Neural cell (in vitro differentiated cells): Measurements from ENCODE around the gene WNK2. TPM values are rescaled to one million over a fixed set of nuclear protein-coding genes. Genes with fewer than 3 reads are reported as not detected.

Experiments
- H2AFZ ChIP-seq: fragments of 200-600, 300-800 bp; sonication (generic), shearing (Covaris generic); 2 replicates; pipeline ENCODE4 v1.6.0; 2014; ENCODE audit warnings: low read depth, mild to moderate bottlenecking, antibody characterized with exemption, low read length, moderate library complexity
- H3F3A ChIP-seq: fragments of 200-600 bp; shearing (Covaris generic); 2 replicates; pipeline ENCODE4 v1.6.1; 2016; ENCODE audit warnings: mild to moderate bottlenecking, moderate library complexity, mixed read lengths, antibody characterized with exemption, low read length; ENCODE audit not compliant: insufficient read depth, poor library complexity, severe bottlenecking
- H3K27ac ChIP-seq: fragments of 200-600, 300-800 bp; sonication (generic), shearing (Covaris generic); 2 replicates; pipeline ENCODE4 v1.5.1; 2014; ENCODE audit warnings: mild to moderate bottlenecking, low read length, moderate library complexity
- H3K27me3 ChIP-seq: fragments of 300-800, 200-600 bp; sonication (generic), shearing (Covaris generic); 2 replicates; pipeline ENCODE4 v1.6.0; 2014; ENCODE audit warnings: mild to moderate bottlenecking, low read depth, low read length, moderate library complexity; ENCODE audit not compliant: insufficient read depth
- H3K36me3 ChIP-seq: fragments of 300-800, 200-600 bp; sonication (generic), shearing (Covaris generic); 2 replicates; pipeline ENCODE4 v1.5.1; 2014; ENCODE audit warnings: mild to moderate bottlenecking, antibody characterized with exemption, low read length, moderate library complexity; ENCODE audit not compliant: insufficient read depth
- H3K4me2 ChIP-seq: fragments of 300-800, 200-600 bp; sonication (generic), shearing (Covaris generic); 2 replicates; pipeline ENCODE4 v1.6.0; 2014; ENCODE audit warnings: mild to moderate bottlenecking, low read length
- H3K4me3 ChIP-seq: fragments of 300-800, 200-600 bp; sonication (generic), shearing (Covaris generic); 2 replicates; pipeline ENCODE4 v1.5.1; 2014; ENCODE audit warnings: mild to moderate bottlenecking, low read length, moderate library complexity
- H3K79me2 ChIP-seq: fragments of 200-600 bp; shearing (Covaris generic); replicated peaks from 2 replicates; pipeline ENCODE4 v1.6.0; 2014; ENCODE audit warnings: mild to moderate bottlenecking, low read length, moderate library complexity; ENCODE audit not compliant: insufficient read depth
- H3K9ac ChIP-seq: fragments of 300-800, 200-600 bp; sonication (generic), shearing (Covaris generic); 2 replicates; pipeline ENCODE4 v1.6.1; 2016; ENCODE audit warnings: mild to moderate bottlenecking, low read length, mixed read lengths
- H3K9me2 ChIP-seq: fragments of 200-600 bp; shearing (Covaris generic); 2 replicates; pipeline ENCODE4 v1.6.1; 2016; ENCODE audit warnings: mild to moderate bottlenecking, low read length, mixed read lengths; ENCODE audit not compliant: insufficient read depth
- H3K9me3 ChIP-seq: fragments of 200-600, 300-800 bp; sonication (generic), shearing (Covaris generic); 2 replicates; pipeline ENCODE4 v1.6.1; 2016; ENCODE audit warnings: mild to moderate bottlenecking, mixed run types, low read length, moderate library complexity, mixed read lengths
- H4K20me1 ChIP-seq: fragments of 200-600 bp; shearing (Covaris generic); 2 replicates; pipeline ENCODE4 v1.6.1; 2016; ENCODE audit warnings: mild to moderate bottlenecking, mixed run types; ENCODE audit not compliant: insufficient read depth
- CTCF ChIP-seq: fragments of 450-650 bp; IDR thresholded peaks from 2 replicates; pipeline ENCODE4 v1.5.1; 2014; ENCODE audit warnings: antibody characterized with exemption, mild to moderate bottlenecking, moderate library complexity; ENCODE audit not compliant: poor library complexity, severe bottlenecking
- EP300 ChIP-seq: fragments of 450-650 bp; conservative IDR thresholded peaks from 2 replicates; pipeline ENCODE4 v1.6.1; 2014; ENCODE audit warnings: antibody characterized with exemption, mild to moderate bottlenecking, moderate library complexity; ENCODE audit not compliant: poor library complexity, severe bottlenecking
- EZH2 ChIP-seq: fragments of 200-600, 300-800 bp; shearing (Covaris generic), sonication (generic); IDR thresholded peaks from 2 replicates; pipeline ENCODE4 v1.6.1; 2014; ENCODE audit warnings: antibody characterized with exemption, low read length, borderline replicate concordance, mild to moderate bottlenecking; ENCODE audit not compliant: insufficient read depth, poor library complexity, severe bottlenecking
- MXI1 ChIP-seq: fragments of 450-650 bp; conservative IDR thresholded peaks from 2 replicates; pipeline ENCODE4 v1.6.1; 2014; ENCODE audit warnings: antibody characterized with exemption, mild to moderate bottlenecking; ENCODE audit not compliant: poor library complexity, severe bottlenecking
- POLR2AphosphoS5 ChIP-seq: IDR thresholded peaks from 2 replicates; pipeline ENCODE4 v1.6.1; 2012
- RAD21 ChIP-seq: fragments of 450-650 bp; conservative IDR thresholded peaks from 2 replicates; pipeline ENCODE4 v1.6.1; 2014; ENCODE audit warnings: antibody characterized with exemption, mild to moderate bottlenecking, moderate library complexity
- REST ChIP-seq: IDR thresholded peaks from 2 replicates; pipeline ENCODE4 v1.6.1; 2012; ENCODE audit warnings: borderline replicate concordance
- SMC3 ChIP-seq: fragments of 450-650 bp; conservative IDR thresholded peaks from 2 replicates; pipeline ENCODE4 v1.6.1; 2014; ENCODE audit warnings: antibody characterized with exemption, mild to moderate bottlenecking, moderate library complexity; ENCODE audit not compliant: poor library complexity
- TAF1 ChIP-seq: IDR thresholded peaks from 2 replicates; pipeline ENCODE4 v1.6.1; 2012; ENCODE audit warnings: low read depth
- polyA plus RNA-seq: library from polyadenylated mRNA; depleted of rRNA; stranded (reverse); fragments of >200 nt; gene quantifications from 2 replicates; pipeline ENCODE4 v1.2.3, GENCODE V29; 2014

Gene WNK2
- polyA plus RNA-seq, 1 donor from 2014 or later, result 37.1 TPM

- no peak overlapping the region for H2AFZ ChIP-seq
- H3K27me3 ChIP-seq, result no peaks in the 10 kb centered on the region
- H3K9ac ChIP-seq, result no peak overlapping the region
- TF ChIP-seq MXI1, result no peak
- TF ChIP-seq EP300, result no peak
- TF ChIP-seq CTCF, result no peak
- TF ChIP-seq SMC3, result no peak
- no peak for TF ChIP-seq POLR2AphosphoS5
- no peak for TF ChIP-seq EZH2
- no peaks in the 10 kb centered on the region for H4K20me1 ChIP-seq
- H3K36me3 ChIP-seq, result peaks cover 11% of the 10 kb centered on the region
- no peak overlapping the region for H3K27ac ChIP-seq
- no peaks in the 10 kb centered on the region for H3F3A ChIP-seq
- H3K4me2 ChIP-seq, result no peak overlapping the region
- no peaks in the 10 kb centered on the region for H3K79me2 ChIP-seq
- no peak overlapping the region for H3K4me3 ChIP-seq
- H3K9me3 ChIP-seq, result no peaks in the 10 kb centered on the region
- H3K9me2 ChIP-seq, result no peaks in the 10 kb centered on the region
These were observed 80.6 kb downstream of the WNK2 start for GRCh38 chr9:93264338-93265125.

GRCh38 chr9:93265301-93265971 is 81.5 kb downstream of the WNK2 start:
- H3K9me2 ChIP-seq, result no peaks in the 10 kb centered on the region
- H3K27ac ChIP-seq, result no peak overlapping the region
- no peaks in the 10 kb centered on the region for H4K20me1 ChIP-seq
- no peak for TF ChIP-seq EP300
- no peak for TF ChIP-seq EZH2
- no peak for TF ChIP-seq REST
- TF ChIP-seq SMC3, result no peak
- TF ChIP-seq POLR2AphosphoS5, result no peak
- no peak for TF ChIP-seq RAD21
- no peak for TF ChIP-seq MXI1
- no peak for TF ChIP-seq CTCF
- TF ChIP-seq TAF1, result no peak
- H3K27me3 ChIP-seq, result no peaks in the 10 kb centered on the region
- H3K4me2 ChIP-seq, result no peak overlapping the region
- H3K9ac ChIP-seq, result no peak overlapping the region
- H3K4me3 ChIP-seq, result no peak overlapping the region
- no peak overlapping the region for H2AFZ ChIP-seq
- H3F3A ChIP-seq, result no peaks in the 10 kb centered on the region
- peaks cover 20% of the 10 kb centered on the region for H3K36me3 ChIP-seq
- H3K79me2 ChIP-seq, result no peaks in the 10 kb centered on the region
- no peaks in the 10 kb centered on the region for H3K9me3 ChIP-seq
